Activated CD8-positive, alpha-beta memory T cell treated with anti-CD3 and anti-CD28 coated beads for 1 hour (primary cell): ENCODE results near the gene MTPN.
A peak's percentile ranks its signal among the peaks of the same experiment; 100 is the strongest.

Experiments
- DNase-seq, 2 donors: peaks; one replicate each; pipeline ENCODE4 v3.0.0-alpha.2; 2020; ENCODE audit warnings: low read depth in 1 of 2; ENCODE audit errors: extremely low read depth in 1 of 2

MTPN gene

GRCh38 chr7:135977007-135977741 lies at the start of gene MTPN:
MTPN (minus strand) TSS chr7:135977359; CDS start chr7:135977100, 259 bp downstream.
- DNase-seq, result peak; percentile 94 to 95

GRCh38 chr7:136026209-136026608 lies 49.0 kb upstream of the MTPN start:
- DNase-seq, result no peak

GRCh38 chr7:136023134-136023869 lies 46.1 kb upstream of the MTPN start:
- DNase-seq, result no peak

- DNase-seq, result no peak
Measured at GRCh38 chr7:136020556-136020955, 43.4 kb upstream of the MTPN start.

GRCh38 chr7:136018104-136018503 lies 40.9 kb upstream of the MTPN start:
- DNase-seq, result no peak

- no peak for DNase-seq
Measured at GRCh38 chr7:136016649-136017395, 39.7 kb upstream of the MTPN start.

GRCh38 chr7:136015638-136016037 lies 38.5 kb upstream of the MTPN start:
- DNase-seq, result no peak

- DNase-seq, result no peak
Measured at GRCh38 chr7:136014659-136015058, 37.5 kb upstream of the MTPN start.

- no peak for DNase-seq
Measured at GRCh38 chr7:136012238-136012637, 35.1 kb upstream of the MTPN start.

- DNase-seq, result no peak
Measured at GRCh38 chr7:136009488-136010079, 32.4 kb upstream of the MTPN start.

- no peak for DNase-seq
Measured at GRCh38 chr7:136006208-136006607, 29.0 kb upstream of the MTPN start.

- DNase-seq, result no peak
Measured at GRCh38 chr7:136004083-136004482, 26.9 kb upstream of the MTPN start.

GRCh38 chr7:136002802-136003201 lies 25.6 kb upstream of the MTPN start:
- DNase-seq, result no peak

- DNase-seq, result no peak
Measured at GRCh38 chr7:136000288-136000913, 23.2 kb upstream of the MTPN start.

GRCh38 chr7:135998081-135998480 lies 20.9 kb upstream of the MTPN start:
- no peak for DNase-seq

GRCh38 chr7:135995748-135996147 lies 18.6 kb upstream of the MTPN start:
- no peak for DNase-seq

- no peak for DNase-seq
Measured at GRCh38 chr7:135994466-135995205, 17.5 kb upstream of the MTPN start.

- DNase-seq, result no peak
Measured at GRCh38 chr7:135993950-135994349, 16.8 kb upstream of the MTPN start.

GRCh38 chr7:135991906-135992305 lies 14.7 kb upstream of the MTPN start:
- DNase-seq, result no peak

GRCh38 chr7:135991322-135991721 lies 14.2 kb upstream of the MTPN start:
- no peak for DNase-seq
